Suprapubic skin (tissue), 3 donors: ENCODE data around the gene STOML2.

Experiments
- CTCF ChIP-seq, 2 donors: fragments of 200-600 bp in 1 of 2; fragments of 450-650 bp in 1 of 2; sonication (generic) in 1 of 2; IDR thresholded peaks; one replicate each; pipeline ENCODE4 v1.5.1; 2016 to 2019; ENCODE audit warnings: antibody characterized with exemption in 2 of 2, mild to moderate bottlenecking in 1 of 2, moderate library complexity in 1 of 2
- POLR2AphosphoS5 ChIP-seq, 3 donors: sonication (generic); formaldehyde crosslinking; IDR thresholded peaks; one replicate each; pipeline ENCODE4 v1.6.1; 2017; ENCODE audit warnings: antibody characterized with exemption in 3 of 3

GRCh38 chr9:35071814-35072460 is 31.0 kb downstream of the STOML2 start:
- TF ChIP-seq CTCF (IDR thresholded peaks at IDR 0.05) = peak in 1 of 2 donors; percentile 42
- TF ChIP-seq POLR2AphosphoS5 (IDR thresholded peaks at IDR 0.05) = peak in 2 of 3 donors; percentile 7 to 51
